Measurements from ENCODE around the gene UBXN6.
A peak's percentile ranks its signal among the peaks of the same experiment; 100 is the strongest.

The UBXN6 gene

DNA sequence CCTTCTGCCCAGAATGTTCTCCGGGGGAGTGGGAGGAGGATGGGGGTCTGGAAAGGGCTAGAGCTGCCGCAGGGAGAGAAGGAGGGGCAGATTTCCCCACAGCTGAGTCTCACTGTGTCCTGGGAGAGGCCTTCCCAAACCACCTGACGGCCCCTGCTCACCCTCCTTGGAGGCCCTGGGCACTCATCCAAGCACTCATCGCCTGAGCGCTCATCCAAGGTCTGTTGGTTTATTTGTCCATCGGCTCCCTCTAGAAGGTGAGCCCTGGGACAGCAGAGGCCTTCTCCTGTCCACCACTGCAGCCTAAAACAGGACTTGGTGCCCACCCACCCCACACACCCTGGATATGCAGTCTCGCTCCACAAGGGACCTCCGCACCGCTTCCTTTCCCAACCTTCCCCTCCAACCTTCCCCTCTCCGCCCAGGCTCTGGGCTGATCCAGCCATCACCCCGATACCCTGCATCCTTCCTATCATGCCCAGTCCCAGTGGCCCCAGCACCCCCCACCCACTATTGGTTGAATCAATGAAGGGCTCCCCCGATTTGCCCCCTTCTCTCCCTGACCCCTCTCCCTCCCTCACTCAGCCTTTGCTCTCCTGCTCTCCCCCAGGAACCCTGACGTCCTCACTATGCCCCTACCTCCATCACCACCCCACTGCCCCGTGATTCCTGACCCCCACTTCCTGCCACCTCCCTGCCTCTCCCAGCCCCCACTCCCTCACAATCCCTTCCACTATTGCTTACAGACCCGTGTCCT is 1.7 kb downstream of the UBXN6 start:
- DNase-seq, result no peak

DNA sequence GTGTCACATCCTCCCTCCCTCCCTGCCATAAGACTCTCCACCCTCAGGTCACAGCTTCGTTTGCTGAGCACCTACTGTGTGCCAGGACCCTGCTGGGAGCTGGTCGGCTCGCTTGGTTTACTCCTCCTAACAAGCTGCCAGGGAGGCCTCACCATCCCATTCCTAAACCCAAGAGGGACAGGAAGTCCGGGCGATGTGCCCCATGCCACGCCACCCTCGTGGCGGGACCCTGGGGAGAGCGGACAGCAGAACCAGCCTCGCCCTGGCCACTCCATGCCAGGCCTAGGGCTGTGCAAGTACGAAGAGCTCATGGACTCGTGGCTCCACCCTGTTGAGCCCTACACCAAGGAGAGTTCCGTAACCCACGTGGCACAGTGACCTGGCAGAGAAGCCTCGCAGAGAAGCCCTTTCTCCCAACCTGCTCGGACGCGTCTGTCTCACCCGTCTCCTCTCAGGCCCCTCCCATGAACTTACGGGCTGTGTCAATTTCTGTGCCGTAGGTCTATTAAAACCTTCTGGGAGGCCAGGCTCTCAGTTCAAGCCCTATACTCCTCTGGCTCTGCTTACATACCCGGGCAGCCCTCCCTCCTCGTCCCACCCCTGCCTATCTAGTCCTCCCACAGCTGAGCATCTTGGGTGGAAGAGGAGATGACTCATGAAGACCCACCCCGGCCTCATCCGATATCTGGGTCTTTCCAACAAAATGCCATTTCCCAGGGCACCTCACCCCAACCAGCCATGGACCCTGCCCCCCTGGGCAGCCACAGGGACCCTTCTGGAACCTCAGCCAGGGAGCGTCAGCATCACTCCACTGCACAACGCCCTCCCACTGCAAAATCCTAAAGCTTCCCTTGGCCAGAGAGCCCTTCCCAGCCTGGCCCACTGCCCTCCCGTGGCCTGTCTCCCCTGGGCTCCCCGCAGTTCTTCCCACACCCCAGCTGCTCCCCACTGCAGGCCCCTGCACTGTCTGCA is 2.6 kb downstream of the UBXN6 start:
- no peak for DNase-seq

GRCh38 chr19:4453232-4454179 is 4.1 kb downstream of the UBXN6 start:
- no peak for DNase-seq

DNA sequence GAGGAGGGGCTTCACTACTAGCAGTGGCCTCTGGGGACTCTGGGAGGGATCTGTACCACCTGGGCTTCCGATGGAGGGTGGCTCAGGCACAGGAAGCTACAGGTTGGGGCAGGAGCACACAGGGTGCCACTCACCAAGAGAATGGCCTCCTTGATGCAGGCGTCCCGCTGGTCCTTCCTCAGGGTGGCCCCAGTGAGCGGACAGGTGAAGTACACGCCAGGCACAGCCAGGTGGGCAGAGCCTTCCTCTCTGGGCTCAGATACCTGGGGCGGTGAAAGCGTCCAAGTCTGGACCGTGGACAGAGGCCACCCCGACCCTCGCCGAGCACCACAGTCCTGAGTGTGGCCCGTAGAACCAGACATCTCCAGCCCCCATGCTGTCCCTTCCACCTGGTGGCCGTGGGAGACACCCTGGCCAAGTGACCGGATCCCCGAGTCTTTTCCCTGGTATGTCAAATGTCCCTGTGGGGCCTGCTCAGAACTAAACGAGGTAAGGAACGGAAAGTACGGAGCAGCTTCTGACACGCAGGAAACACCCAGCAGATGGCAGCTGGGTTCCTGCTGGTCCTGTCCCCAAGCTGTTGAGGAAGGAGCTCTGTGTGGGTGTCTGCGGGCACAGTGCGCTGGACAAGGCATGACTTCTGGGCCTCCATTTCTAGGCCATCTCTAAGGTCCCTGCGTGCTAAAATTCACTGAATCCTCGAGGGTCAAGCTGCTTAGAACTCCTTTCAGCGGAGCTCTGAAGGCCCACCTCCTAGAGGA is 5.2 kb downstream of the UBXN6 start:
- no peak for DNase-seq

DNA sequence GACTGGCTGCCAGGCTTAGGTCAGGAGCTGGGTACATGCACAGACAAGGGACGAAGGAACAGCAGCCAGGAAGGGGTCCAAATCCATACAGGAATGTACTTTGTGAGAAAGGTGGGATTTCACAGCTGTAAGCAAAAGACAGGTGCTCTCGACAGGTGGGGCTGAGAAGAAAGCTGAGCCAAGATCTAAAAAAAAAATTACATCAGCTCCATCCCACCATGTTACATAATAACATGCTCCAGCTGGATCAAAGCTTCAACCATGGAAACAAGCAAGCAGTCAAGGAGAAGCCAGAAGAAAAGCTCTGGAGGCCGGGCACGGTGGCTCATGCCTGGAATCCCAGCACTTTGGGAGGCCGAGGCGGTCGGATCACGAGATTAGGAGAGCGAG is 8.0 kb downstream of the UBXN6 start:
- DNase-seq, result peak; percentile 40

GRCh38 chr19:4449022-4449638 is 8.5 kb downstream of the UBXN6 start:
- DNase-seq, result peak; percentile 85

DNA sequence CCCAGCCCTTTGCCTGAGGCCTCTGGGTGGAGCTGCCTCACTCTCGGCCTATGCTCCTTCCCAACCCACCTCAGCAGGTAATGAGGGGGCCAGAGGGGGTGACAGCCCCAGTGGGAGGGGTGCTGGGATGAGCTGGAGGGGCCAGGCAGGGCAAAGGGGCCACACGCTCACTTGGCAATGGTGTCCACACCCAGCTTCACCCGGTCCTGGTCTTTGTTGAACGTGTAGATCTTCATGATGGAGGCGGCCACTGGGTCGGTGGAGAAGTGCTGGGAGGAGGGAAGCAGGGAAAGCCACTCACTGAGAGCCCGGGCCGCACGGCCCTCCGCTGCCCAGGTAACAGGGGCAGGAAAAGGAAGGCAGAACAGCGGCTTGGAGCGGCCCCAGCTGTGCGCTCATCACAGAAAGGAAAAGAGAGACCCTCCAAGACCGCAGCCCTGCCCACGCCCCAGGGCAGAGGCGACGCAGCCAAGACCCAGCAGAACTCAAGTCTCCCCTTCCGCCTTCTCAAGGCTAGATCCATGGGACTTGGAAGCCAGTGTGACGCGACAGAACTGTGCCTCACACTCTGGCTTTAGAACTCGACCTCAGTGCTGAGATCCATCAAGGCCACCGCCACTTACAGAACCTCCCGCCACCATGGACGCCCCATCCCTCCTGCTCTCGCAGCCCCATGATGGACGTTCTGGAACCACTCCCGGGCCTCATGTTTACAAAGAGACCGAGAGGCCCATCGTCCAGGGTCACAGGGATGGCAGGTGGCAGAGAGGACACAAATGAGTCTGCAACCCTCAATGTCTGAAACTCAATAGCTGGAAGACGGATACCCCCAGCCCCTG is 9.2 kb downstream of the UBXN6 start:
- DNase-seq, result no peak

GRCh38 chr19:4447327-4448146 is 10.1 kb downstream of the UBXN6 start:
- DNase-seq, result no peak

DNA sequence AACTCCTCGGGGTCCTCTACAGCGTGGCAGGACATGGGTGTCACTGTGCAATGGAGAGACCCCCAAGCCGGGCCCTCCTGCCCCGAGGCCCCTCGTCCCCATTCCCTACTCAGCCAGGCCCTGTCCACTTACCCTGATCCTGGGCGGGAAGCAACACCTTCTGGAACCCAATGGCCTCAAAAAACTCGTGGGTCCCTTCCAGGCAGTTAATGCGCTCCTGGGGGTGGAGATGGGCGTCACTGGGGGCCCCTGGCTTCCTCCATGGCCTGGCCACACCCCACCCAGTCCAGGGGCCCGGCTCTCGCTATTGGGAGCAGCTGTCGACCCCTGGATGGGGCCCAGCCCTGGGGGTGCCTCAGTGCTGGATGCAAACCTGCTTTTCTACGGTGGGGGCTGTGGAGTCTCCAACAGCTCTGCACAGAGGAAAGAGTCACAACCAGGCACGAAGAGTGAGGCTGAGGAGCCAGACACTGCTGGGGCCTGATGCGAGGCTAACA is 10.8 kb downstream of the UBXN6 start:
- DNase-seq, result no peak

GRCh38 chr19:4445963-4446703 is 11.5 kb downstream of the UBXN6 start:
- no peak for DNase-seq

DNA sequence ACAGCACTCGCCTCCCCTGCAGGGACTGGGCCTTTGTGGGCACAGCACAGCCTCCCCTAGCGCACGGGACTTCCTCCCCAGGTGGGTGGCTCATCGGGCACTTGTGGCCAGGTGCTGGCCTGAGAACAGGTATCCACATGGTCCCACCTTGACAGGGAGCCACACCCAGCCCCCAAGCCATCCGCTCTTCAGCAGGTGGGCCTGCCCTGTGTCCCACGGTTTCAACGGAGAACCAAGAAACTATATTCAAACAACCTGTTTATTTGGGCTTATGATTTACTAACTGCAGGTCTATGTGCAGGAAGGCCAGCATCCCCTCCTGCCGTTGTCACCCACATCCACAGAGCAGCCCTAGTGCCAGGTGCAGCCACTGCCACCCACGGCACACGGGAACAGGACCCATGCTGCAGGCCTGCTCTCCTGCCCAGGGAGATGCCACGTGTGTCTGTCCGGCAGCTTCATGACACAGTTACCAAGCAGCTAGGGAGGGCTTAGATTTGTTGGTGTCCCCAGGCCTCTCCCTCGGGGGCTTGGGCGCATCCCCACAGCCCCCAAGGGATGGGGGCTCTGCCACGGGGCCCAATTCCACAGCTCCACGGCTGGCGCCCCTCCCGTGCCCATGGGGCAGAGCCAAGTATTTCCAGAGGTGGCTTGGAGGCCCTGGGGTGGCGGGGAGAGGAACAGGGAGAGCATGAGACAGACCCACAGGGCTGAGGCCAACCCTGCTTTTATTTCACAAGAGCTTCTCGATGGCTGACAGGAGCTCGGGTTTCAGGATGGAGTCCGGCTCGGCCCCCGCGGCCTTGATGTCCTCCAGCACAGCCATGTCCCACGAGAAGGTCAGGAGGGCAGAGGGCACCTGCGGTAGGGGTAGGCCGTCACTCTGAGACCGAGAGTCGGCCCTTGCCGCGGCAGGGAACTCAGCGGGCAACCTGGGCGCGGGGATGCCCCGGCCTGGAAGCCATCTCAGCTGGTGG is 12.5 kb downstream of the UBXN6 start:
- DNase-seq, result no peak

DNA sequence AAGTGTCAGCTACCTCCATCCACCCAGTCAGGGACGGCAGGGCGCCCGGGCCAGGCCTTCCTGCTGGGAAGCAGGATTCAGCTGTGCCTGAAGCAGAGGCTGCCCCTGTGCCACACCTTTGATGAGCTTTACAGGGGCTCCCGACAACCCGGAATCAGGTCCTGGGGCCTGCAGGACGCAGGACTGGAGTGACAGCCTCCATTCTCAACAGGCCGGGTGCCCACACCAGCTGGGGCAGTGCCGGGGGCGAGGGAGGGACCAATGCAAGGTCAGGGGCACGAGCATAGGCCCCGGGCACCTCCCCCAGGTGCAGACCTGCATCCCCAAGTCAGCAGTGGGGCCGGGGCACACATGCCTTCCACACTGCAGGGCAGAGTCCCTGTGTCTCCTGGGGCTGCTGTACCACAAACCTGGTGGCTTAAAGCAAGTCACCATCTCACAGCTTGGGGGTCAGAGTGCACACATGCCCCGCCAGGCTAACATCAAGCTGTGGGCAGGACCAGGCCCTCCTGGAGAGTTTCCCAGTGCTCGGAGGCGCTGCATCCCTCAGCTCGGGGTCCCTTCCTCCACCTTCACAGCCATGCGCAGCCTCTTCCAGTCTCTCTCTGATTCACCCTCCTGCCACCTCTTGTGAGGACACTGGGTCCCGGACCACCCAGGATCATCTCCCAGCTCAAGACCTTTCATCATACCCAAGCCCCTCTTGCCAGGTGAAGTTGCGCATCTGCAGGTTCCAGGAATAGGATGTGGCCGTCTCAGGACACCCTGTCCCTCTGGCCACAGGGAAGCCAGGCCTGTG is 13.4 kb downstream of the UBXN6 start:
- no peak for DNase-seq

DNA sequence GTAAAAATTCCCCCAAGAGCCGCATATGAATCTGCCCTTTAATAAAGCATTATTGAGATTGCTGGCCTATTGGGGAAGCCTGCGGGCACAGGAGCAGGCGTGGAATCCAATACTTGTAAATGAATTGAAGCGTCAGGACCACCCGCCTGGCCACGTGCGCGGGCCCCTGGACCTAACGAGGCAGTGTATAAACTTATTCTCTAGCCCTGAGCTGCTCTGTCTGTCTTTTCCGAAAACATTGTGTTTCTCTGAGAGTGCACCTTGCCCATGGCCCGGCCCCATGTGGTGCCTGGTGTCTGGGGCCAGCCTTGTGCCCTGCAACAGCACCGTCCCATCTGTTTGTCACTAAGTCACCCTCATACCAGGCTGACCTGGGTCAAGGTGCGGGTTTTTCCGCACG is 14.4 kb downstream of the UBXN6 start:
- DNase-seq, result no peak

DNA sequence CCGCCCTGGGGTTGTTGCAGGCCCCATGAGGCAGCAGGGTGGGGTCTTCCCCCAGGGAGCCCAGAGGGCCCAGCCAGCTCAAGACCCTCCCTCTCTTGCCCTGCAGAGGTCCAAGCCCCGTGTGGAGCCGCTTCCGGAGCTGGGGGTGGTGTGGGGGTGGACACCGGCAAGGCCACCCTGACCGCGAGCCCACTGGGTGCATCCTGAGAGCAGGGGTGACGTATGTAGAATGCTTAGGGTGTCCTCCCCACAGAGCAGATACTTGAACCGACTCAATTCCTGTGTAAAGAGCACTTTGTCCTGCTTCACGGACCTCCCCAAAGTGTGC is 14.8 kb downstream of the UBXN6 start:
- DNase-seq, result no peak

DNA sequence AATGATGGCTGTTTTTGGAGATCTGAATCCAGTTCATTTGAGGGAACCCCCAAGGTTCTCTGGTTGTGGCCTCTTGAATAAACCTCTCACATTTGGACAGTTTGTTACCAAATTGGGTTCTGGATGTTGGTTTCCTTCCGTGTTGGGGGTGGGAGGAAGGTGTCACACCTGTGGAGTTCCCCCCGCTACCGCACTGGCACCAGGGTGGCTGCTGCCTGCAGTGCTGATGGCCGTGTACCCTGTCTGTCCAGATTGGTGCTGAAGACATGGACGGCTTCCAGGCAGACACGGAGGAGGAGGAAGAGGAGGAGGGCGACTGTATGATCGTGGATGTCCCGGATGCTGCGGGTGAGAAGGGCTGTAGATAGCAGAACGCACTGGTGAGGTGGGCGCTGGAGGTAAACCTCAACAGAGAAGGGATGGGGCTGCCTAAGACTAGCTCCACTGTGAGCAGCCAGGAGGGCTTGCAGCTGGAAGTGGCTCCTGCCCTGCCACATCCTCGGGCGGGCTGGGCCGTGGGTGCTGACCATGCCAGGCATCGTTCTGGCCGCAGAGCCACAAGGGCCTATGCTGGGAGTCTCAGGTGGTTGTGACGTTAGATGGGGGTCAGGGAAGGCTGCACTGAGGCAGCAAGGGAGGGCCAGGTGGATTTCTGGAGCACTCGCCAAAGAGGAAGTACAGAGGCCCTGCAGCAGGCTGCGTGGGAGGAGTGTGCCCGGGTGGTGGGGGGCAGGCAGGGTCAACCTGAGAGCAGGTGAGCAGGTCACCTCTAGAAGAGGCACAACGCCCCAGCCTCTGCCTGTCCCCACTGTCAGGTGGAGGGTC is 15.4 kb downstream of the UBXN6 start:
- DNase-seq, result no peak

GRCh38 chr19:4439243-4439642 is 18.4 kb downstream of the UBXN6 start:
- DNase-seq, result no peak

Measured in NCI-H1694 treated with DMSO at 0.1 percent for 48 hours (cell line).